K562 (cell line): Measurements from ENCODE around the gene FRMD1. TPM values are rescaled to one million over a fixed set of nuclear protein-coding genes. Genes with fewer than 3 reads are reported as not detected.
A peak's percentile ranks its signal among the peaks of the same experiment; 100 is the strongest.

ENCODE experiments used
- ATAC-seq: fragments of 200-7000 bp; cut with Tn5 transposase; 3 replicates; pipeline ENCODE4 v1.9.1; 2020; ENCODE audit warnings: moderate library complexity
- BruUV-seq: library from RNA; stranded (reverse); fragments of 400-500 nt; replicated peaks from 2 replicates; lab custom pipeline; 2021; lab: Mats Ljungman, UMichigan
- CTCF ChIA-PET: fragments of 300-600 bp; formaldehyde crosslinking; extraction: SDS; loops from one replicate; lab custom pipeline; 2021; ENCODE audit warnings: low intra/inter-chr PET ratio; lab: Yijun Ruan, JAX
- POLR2A ChIA-PET: fragments of 300-600, 350-650 bp; sonication (Branson Sonifier 250); formaldehyde crosslinking; extraction: SDS; loops from one replicate; lab custom pipeline; 2021; ENCODE audit warnings: antibody characterized with exemption, inconsistent platforms; lab: Yijun Ruan, JAX
- DNase-seq, 4 experiments: peaks; one replicate each; pipeline versions ENCODE4 v3.0.0 to v3.0.0-alpha.2; 2011 to 2018; ENCODE audit warnings: low spot score in 3 of 4, mixed read lengths in 3 of 4; ENCODE audit errors: extremely low read depth in 1 of 4
- FAIRE-seq: peaks from 2 replicates; lab custom pipeline; 2011; peaks lifted over from hg19 to GRCh38; lab: Jason Lieb, UNC
- H2AFZ ChIP-seq: 2 replicates; pipeline ENCODE4 v1.6.0; 2011; ENCODE audit warnings: low read depth, low read length, control low read depth, inconsistent platforms
- H3K27ac ChIP-seq: fragments of 200-600 bp; 3 replicates; pipeline ENCODE4 v1.8.0; 2011; ENCODE audit warnings: low read depth, mild to moderate bottlenecking, control low read depth, inconsistent platforms, low read length, moderate library complexity, mixed read lengths; ENCODE audit errors: extremely low read depth
- H3K27me3 ChIP-seq, 2 experiments: fragments of 300-600 bp in 1 of 2; 2 replicates in 1 of 2; 3 replicates in 1 of 2; pipeline versions ENCODE4 v1.6.0 to v1.8.0; 2011; ENCODE audit warnings: inconsistent platforms in 2 of 2, low read length in 2 of 2, mild to moderate bottlenecking in 1 of 2, mixed read lengths in 1 of 2, moderate library complexity in 1 of 2; ENCODE audit not compliant: control insufficient read depth in 2 of 2, insufficient read depth in 2 of 2
- H3K36me3 ChIP-seq: fragments of 300-600 bp; 3 replicates; pipeline ENCODE4 v1.8.0; 2011; ENCODE audit warnings: mild to moderate bottlenecking, low read length, inconsistent platforms; ENCODE audit not compliant: control insufficient read depth, insufficient read depth
- H3K4me1 ChIP-seq, 2 experiments: fragments of 200-600 bp in 1 of 2; replicated peaks in 1 of 2; 2 replicates in 1 of 2; 3 replicates in 1 of 2; pipeline versions ENCODE4 v1.5.1 to v1.8.0; 2011; ENCODE audit warnings: inconsistent platforms in 2 of 2, low read length in 2 of 2, mild to moderate bottlenecking in 1 of 2, mixed read lengths in 1 of 2, moderate library complexity in 1 of 2; ENCODE audit not compliant: control insufficient read depth in 2 of 2, insufficient read depth in 2 of 2
- H3K4me2 ChIP-seq: 2 replicates; pipeline ENCODE4 v1.6.1; 2011; ENCODE audit warnings: low read length, control low read depth, inconsistent platforms, mixed read lengths; ENCODE audit not compliant: insufficient read depth
- H3K4me3 ChIP-seq: fragments of 200-600 bp; sonication (generic), shearing (Covaris generic); 2 replicates; pipeline ENCODE4 v1.5.1; 2016; ENCODE audit warnings: control low read depth, inconsistent platforms
- H3K79me2 ChIP-seq: fragments of 200-600 bp; 3 replicates; pipeline ENCODE4 v1.8.0; 2011; ENCODE audit warnings: low read length, inconsistent platforms; ENCODE audit not compliant: control insufficient read depth, insufficient read depth
- H3K9ac ChIP-seq, 2 experiments: 2 replicates each; pipeline versions ENCODE4 v1.6.0 to v1.6.1; 2011; ENCODE audit warnings: low read depth in 2 of 2, low read length in 2 of 2, control low read depth in 1 of 2, inconsistent platforms in 1 of 2, mild to moderate bottlenecking in 1 of 2, mixed read lengths in 1 of 2; ENCODE audit not compliant: insufficient read depth in 1 of 2
- H3K9me1 ChIP-seq: one replicate; pipeline ENCODE4 v1.6.0; 2011; ENCODE audit warnings: inconsistent platforms, mild to moderate bottlenecking, low read length, moderate library complexity; ENCODE audit not compliant: control insufficient read depth, insufficient read depth
- H3K9me3 ChIP-seq: replicated peaks from 2 replicates; pipeline ENCODE4 v1.5.1; 2011; ENCODE audit warnings: low read depth, low read length, inconsistent platforms; ENCODE audit not compliant: control insufficient read depth, insufficient read depth
- H4K20me1 ChIP-seq: replicated peaks from 2 replicates; pipeline ENCODE4 v1.6.1; 2011; ENCODE audit warnings: low read length, inconsistent platforms, mixed read lengths; ENCODE audit not compliant: control insufficient read depth, insufficient read depth
- CBX1 ChIP-seq: sonication (generic); IDR thresholded peaks from 2 replicates; pipeline ENCODE4 v1.6.1; 2016; ENCODE audit warnings: antibody characterized with exemption, low read depth, mild to moderate bottlenecking
- DEAF1 ChIP-seq: fragments of 450-650 bp; formaldehyde crosslinking; IDR thresholded peaks from 2 replicates; pipeline ENCODE4 v1.4.0; 2020; ENCODE audit warnings: mild to moderate bottlenecking, moderate library complexity
- HSF4 ChIP-seq: fragments of 250-450 bp; sonication (Bioruptor Pico); IDR thresholded peaks from 2 replicates; pipeline ENCODE4 v2.1.2; 2022; ENCODE audit warnings: mild to moderate bottlenecking, moderate library complexity, borderline replicate concordance
- MYBL2 ChIP-seq, 2 experiments: fragments of 450-650 bp in 1 of 2; sonication (generic) in 1 of 2; formaldehyde crosslinking in 1 of 2; IDR thresholded peaks; 2 replicates each; pipeline versions ENCODE4 v1.6.1 to v1.8.1; 2017 to 2022; ENCODE audit warnings: borderline replicate concordance in 1 of 2, inconsistent platforms in 1 of 2, low read depth in 1 of 2, mild to moderate bottlenecking in 1 of 2, missing genetic modification reagents in 1 of 2, moderate library complexity in 1 of 2
- POLR2B ChIP-seq: fragments of 450-650 bp; IDR thresholded peaks from 2 replicates; pipeline ENCODE4 v1.6.1; 2018; ENCODE audit warnings: low read depth; ENCODE audit not compliant: partially characterized antibody
- SMARCA4 ChIP-seq: fragments of 450-650 bp; IDR thresholded peaks from 2 replicates; pipeline ENCODE4 v1.6.1; 2016
- TEAD4 ChIP-seq, 2 experiments: sonication (generic) in 1 of 2; formaldehyde crosslinking in 1 of 2; IDR thresholded peaks; 2 replicates each; pipeline versions ENCODE4 v1.6.1 to v1.8.0; 2012 to 2022; ENCODE audit warnings: borderline replicate concordance in 1 of 2, inconsistent platforms in 1 of 2, low read length in 1 of 2, mild to moderate bottlenecking in 1 of 2, missing genetic modification reagents in 1 of 2
- XRCC3 ChIP-seq: fragments of 450-650 bp; IDR thresholded peaks from 2 replicates; pipeline ENCODE4 v1.6.1; 2017; ENCODE audit warnings: mild to moderate bottlenecking, moderate library complexity
- ZNF174 ChIP-seq: fragments of 250-450 bp; sonication (Bioruptor Pico); IDR thresholded peaks from 2 replicates; pipeline ENCODE4 v1.4.0; 2020; ENCODE audit warnings: mild to moderate bottlenecking
- ZNF436 ChIP-seq: fragments of 250-450, 450-650 bp; sonication (Bioruptor Pico); formaldehyde crosslinking; IDR thresholded peaks from 2 replicates; pipeline ENCODE4 v1.7.0; 2020; ENCODE audit warnings: mild to moderate bottlenecking
- WGBS: fragments of 100-300 bp; shearing (Covaris generic); methylation state at CpG from one replicate; pipeline ENCODE4 v1.1.6; 2016; ENCODE audit warnings: low coverage, mixed read lengths; ENCODE audit not compliant: insufficient coverage; ENCODE audit errors: missing lambda C conversion rate; 5-methylcytosine and 5-hydroxymethylcytosine counted together
- in situ Hi-C: fragments of 300-500 bp; cut with MboI; formaldehyde crosslinking; loops from 4 replicates; pipeline ENCODE4 v1.15.0; 2018; ENCODE audit warnings: inconsistent platforms, mixed read lengths
- intact Hi-C: fragments of 100-400 bp; cut with micrococcal nuclease; formaldehyde crosslinking; loops from 2 replicates; pipeline ENCODE4 v1.14.2; 2022
- polyA plus RNA-seq, 8 experiments: library from polyadenylated mRNA; depleted of rRNA in 4 of 8; stranded (reverse) in 5 of 8; unstranded in 3 of 8; fragments of >200 nt; fragmentation: Nextera tagmentation in 2 of 8; fragmentation: Illumina TruSeq in 1 of 8; extraction: Ambion mirVana in 2 of 8; extraction: Trizol in 1 of 8; gene quantifications; 2 replicates each; pipeline versions ENCODE4 v1.2.1 to v1.2.3, GENCODE V29; 2011 to 2014; ENCODE audit warnings: inconsistent platforms in 1 of 8, missing spikeins in 1 of 8
- total RNA-seq, 7 experiments: library from RNA; depleted of rRNA in 6 of 7; stranded (reverse); fragments of >200 nt in 6 of 7; fragmentation: Illumina TruSeq in 2 of 7; extraction: Trizol in 2 of 7; gene quantifications; 2 replicates each; pipeline versions ENCODE4 v1.2.1 to v1.2.3, GENCODE V29; 2011 to 2021; ENCODE audit warnings: low replicate concordance in 1 of 7
- TF ChIP-seq, protein P1 (sequence below), 2 experiments: fragments of 450-650 bp in 1 of 2; sonication (generic) in 1 of 2; formaldehyde crosslinking in 1 of 2; IDR thresholded peaks; 2 replicates each; pipeline versions ENCODE4 v1.7.1 to v1.9.0; 2016 to 2022; ENCODE audit warnings: inconsistent platforms in 1 of 2, mild to moderate bottlenecking in 1 of 2, missing genetic modification reagents in 1 of 2

The FRMD1 gene
- total and polyA plus RNA-seq, 9 of the 15 experiments (the other 6 are each of a cell fraction or from before 2014, with no cell fraction given) = 0.01 to 0.04 (median 0.01) TPM; not detected in 6

GRCh38 chr6:168106633-168107005, 27.6 kb upstream of the FRMD1 start:
- ATAC-seq = no peak
- TF ChIP-seq DEAF1 (CRISPR knock-in tag) (no peak), POLR2B (no peak), TEAD4 (IDR thresholded peaks at IDR 0.05; ENCODE audit: low read length) (no peak), TEAD4 (CRISPR knock-in tag; IDR thresholded peaks at IDR 0.05; ENCODE audit: borderline replicate concordance) (no peak), ZNF436 (no peak), XRCC3 (no peak), CBX1 (no peak), HSF4 (CRISPR knock-in tag) (no peak), SMARCA4 (no peak), ZNF174 (CRISPR knock-in tag) (no peak), MYBL2 (IDR thresholded peaks at IDR 0.05; ENCODE audit: low read depth) (no peak), MYBL2 (CRISPR knock-in tag; IDR thresholded peaks at IDR 0.05; ENCODE audit: borderline replicate concordance) (no peak)
- TF ChIP-seq, protein P1, sequence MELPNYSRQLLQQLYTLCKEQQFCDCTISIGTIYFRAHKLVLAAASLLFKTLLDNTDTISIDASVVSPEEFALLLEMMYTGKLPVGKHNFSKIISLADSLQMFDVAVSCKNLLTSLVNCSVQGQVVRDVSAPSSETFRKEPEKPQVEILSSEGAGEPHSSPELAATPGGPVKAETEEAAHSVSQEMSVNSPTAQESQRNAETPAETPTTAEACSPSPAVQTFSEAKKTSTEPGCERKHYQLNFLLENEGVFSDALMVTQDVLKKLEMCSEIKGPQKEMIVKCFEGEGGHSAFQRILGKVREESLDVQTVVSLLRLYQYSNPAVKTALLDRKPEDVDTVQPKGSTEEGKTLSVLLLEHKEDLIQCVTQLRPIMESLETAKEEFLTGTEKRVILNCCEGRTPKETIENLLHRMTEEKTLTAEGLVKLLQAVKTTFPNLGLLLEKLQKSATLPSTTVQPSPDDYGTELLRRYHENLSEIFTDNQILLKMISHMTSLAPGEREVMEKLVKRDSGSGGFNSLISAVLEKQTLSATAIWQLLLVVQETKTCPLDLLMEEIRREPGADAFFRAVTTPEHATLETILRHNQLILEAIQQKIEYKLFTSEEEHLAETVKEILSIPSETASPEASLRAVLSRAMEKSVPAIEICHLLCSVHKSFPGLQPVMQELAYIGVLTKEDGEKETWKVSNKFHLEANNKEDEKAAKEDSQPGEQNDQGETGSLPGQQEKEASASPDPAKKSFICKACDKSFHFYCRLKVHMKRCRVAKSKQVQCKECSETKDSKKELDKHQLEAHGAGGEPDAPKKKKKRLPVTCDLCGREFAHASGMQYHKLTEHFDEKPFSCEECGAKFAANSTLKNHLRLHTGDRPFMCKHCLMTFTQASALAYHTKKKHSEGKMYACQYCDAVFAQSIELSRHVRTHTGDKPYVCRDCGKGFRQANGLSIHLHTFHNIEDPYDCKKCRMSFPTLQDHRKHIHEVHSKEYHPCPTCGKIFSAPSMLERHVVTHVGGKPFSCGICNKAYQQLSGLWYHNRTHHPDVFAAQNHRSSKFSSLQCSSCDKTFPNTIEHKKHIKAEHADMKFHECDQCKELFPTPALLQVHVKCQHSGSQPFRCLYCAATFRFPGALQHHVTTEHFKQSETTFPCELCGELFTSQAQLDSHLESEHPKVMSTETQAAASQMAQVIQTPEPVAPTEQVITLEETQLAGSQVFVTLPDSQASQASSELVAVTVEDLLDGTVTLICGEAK (IDR thresholded peaks at IDR 0.05) = no peak
- TF ChIP-seq, protein P1 (CRISPR knock-in tag; IDR thresholded peaks at IDR 0.05) = no peak

More at GRCh38 chr6:168106633-168107005, 27.6 kb upstream of the FRMD1 start:
- WGBS = 7% methylated on average over 3 of the region's 3 CpGs
- peaks cover 7 to 10% of the 10 kb centered on the region in 2 experiments; a peak in 4 of 5 replicates for H3K4me1 ChIP-seq
- CTCF ChIA-PET = no interaction called here
- BruUV-seq = no TSS peak
- no peak overlapping the region for H3K27ac ChIP-seq
- H3K9me3 ChIP-seq = no peaks in the 10 kb centered on the region
- in situ Hi-C loops = no loop called here
- H2AFZ ChIP-seq = peak overlapping the region; percentile 51; the same call in 1 of the 2 replicates
- DNase-seq (no peak), FAIRE-seq (peak; percentile 58)
- intact Hi-C loops = no loop called here
- no peaks in the 10 kb centered on the region for H3K9me1 ChIP-seq
- POLR2A ChIA-PET = no interaction called here
- H3K79me2 ChIP-seq = no peaks in the 10 kb centered on the region
- H3K4me2 ChIP-seq = peak overlapping the region; percentile 43
- no peaks in the 10 kb centered on the region; the same call in 1 of the 2 replicates for H4K20me1 ChIP-seq
- peaks cover 27 to 53% of the 10 kb centered on the region in 2 experiments for H3K27me3 ChIP-seq
- no peak overlapping the region for H3K4me3 ChIP-seq
- no peak overlapping the region for H3K9ac ChIP-seq
- H3K36me3 ChIP-seq = no peaks in the 10 kb centered on the region
